WTC11 (cell line): ENCODE results near the gene YIPF5.

Experiments
- CBFB ChIP-seq: sonication (generic); formaldehyde crosslinking; IDR thresholded peaks from 2 replicates; pipeline ENCODE4 v1.8.1; 2022; ENCODE audit warnings: mild to moderate bottlenecking, low read depth, missing genetic modification reagents
- CREB1 ChIP-seq: sonication (generic); formaldehyde crosslinking; IDR thresholded peaks from 2 replicates; pipeline ENCODE4 v1.8.0; 2023; ENCODE audit warnings: mild to moderate bottlenecking, missing genetic modification reagents
- ELF4 ChIP-seq: sonication (generic); formaldehyde crosslinking; IDR thresholded peaks from 2 replicates; pipeline ENCODE4 v1.8.1; 2022; ENCODE audit warnings: low read depth, mild to moderate bottlenecking, moderate library complexity, missing genetic modification reagents
- ESRRA ChIP-seq: sonication (generic); formaldehyde crosslinking; IDR thresholded peaks from 2 replicates; pipeline ENCODE4 v1.8.1; 2022; ENCODE audit warnings: mild to moderate bottlenecking, missing genetic modification reagents, borderline replicate concordance
- JUN ChIP-seq: sonication (generic); formaldehyde crosslinking; IDR thresholded peaks from 2 replicates; pipeline ENCODE4 v1.8.0; 2023; ENCODE audit warnings: mild to moderate bottlenecking, missing genetic modification reagents
- NFE2L1 ChIP-seq: sonication (generic); formaldehyde crosslinking; IDR thresholded peaks from 2 replicates; pipeline ENCODE4 v1.8.1; 2023; ENCODE audit warnings: missing genetic modification reagents
- RELA ChIP-seq: sonication (generic); formaldehyde crosslinking; IDR thresholded peaks from 2 replicates; pipeline ENCODE4 v1.8.1; 2022; ENCODE audit warnings: missing genetic modification reagents, mild to moderate bottlenecking, borderline replicate concordance
- TEAD4 ChIP-seq: sonication (generic); formaldehyde crosslinking; IDR thresholded peaks from 2 replicates; pipeline ENCODE4 v1.8.0; 2022; ENCODE audit warnings: mild to moderate bottlenecking, missing genetic modification reagents
- TF ChIP-seq, protein P1 (sequence below): fragments of 200-600 bp; IDR thresholded peaks from 2 replicates; pipeline ENCODE4 v1.8.0; 2022; ENCODE audit warnings: antibody characterized with exemption
- TF ChIP-seq, protein P2 (sequence below): fragments of 250-450 bp; sonication (Bioruptor Pico); IDR thresholded peaks from 2 replicates; pipeline ENCODE4 v2.1.2; 2022; ENCODE audit warnings: mild to moderate bottlenecking, moderate library complexity
- TF ChIP-seq, protein P3 (sequence below): sonication (generic); formaldehyde crosslinking; IDR thresholded peaks from 2 replicates; pipeline ENCODE4 v1.8.1; 2023; ENCODE audit warnings: mild to moderate bottlenecking, moderate library complexity, missing genetic modification reagents
- TF ChIP-seq, protein P4 (sequence below): sonication (generic); formaldehyde crosslinking; IDR thresholded peaks from 2 replicates; pipeline ENCODE4 v1.8.1; 2022; ENCODE audit warnings: low read depth, missing genetic modification reagents, borderline replicate concordance

DNA sequence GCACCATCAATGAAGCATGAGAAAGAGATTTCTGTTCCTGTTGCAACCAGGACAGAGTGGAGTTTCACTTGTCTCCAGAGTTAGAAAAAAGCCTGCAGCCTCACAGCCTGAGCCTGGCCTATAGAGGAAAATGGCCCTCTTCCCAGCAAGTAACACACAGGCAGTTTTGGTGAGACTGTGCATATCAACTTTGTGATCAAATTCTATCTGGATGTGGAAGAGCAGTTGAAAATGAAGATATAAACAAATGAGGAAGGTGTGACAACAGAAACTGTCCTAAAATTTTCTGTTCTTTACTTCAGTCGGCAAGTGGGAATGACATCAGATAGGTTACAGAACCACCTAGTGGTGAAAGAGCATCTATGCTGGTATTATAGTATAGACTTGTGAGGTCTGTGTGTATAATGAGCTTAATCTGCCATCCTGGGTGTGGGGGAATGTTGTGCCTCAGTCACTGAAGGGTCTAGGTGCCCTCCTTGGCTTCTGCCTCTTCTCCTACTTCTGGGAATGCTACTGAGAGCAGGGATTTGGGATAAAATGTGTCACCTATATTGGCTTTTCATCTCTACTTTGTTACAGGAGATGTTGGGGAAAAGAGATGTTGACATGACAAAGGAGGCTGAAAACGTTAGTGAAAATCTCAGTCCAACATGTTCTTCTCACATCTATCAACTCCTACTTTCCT, 28.2 kb downstream of the YIPF5 start:
- TF ChIP-seq, protein P1, sequence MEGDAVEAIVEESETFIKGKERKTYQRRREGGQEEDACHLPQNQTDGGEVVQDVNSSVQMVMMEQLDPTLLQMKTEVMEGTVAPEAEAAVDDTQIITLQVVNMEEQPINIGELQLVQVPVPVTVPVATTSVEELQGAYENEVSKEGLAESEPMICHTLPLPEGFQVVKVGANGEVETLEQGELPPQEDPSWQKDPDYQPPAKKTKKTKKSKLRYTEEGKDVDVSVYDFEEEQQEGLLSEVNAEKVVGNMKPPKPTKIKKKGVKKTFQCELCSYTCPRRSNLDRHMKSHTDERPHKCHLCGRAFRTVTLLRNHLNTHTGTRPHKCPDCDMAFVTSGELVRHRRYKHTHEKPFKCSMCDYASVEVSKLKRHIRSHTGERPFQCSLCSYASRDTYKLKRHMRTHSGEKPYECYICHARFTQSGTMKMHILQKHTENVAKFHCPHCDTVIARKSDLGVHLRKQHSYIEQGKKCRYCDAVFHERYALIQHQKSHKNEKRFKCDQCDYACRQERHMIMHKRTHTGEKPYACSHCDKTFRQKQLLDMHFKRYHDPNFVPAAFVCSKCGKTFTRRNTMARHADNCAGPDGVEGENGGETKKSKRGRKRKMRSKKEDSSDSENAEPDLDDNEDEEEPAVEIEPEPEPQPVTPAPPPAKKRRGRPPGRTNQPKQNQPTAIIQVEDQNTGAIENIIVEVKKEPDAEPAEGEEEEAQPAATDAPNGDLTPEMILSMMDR, result peak; percentile 49
- no peak for TF ChIP-seq CREB1 (CRISPR knock-in tag)
- TF ChIP-seq CBFB (CRISPR knock-in tag), result no peak
- no peak for TF ChIP-seq TEAD4 (CRISPR knock-in tag)
- TF ChIP-seq ELF4, result no peak
- TF ChIP-seq, protein P2, sequence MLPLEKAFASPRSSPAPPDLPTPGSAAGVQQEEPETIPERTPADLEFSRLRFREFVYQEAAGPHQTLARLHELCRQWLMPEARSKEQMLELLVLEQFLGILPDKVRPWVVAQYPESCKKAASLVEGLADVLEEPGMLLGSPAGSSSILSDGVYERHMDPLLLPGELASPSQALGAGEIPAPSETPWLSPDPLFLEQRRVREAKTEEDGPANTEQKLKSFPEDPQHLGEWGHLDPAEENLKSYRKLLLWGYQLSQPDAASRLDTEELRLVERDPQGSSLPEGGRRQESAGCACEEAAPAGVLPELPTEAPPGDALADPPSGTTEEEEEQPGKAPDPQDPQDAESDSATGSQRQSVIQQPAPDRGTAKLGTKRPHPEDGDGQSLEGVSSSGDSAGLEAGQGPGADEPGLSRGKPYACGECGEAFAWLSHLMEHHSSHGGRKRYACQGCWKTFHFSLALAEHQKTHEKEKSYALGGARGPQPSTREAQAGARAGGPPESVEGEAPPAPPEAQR (CRISPR knock-in tag), result no peak
- no peak for TF ChIP-seq RELA (CRISPR knock-in tag)
- no peak for TF ChIP-seq NFE2L1 (CRISPR knock-in tag)
- TF ChIP-seq ESRRA, result no peak
- TF ChIP-seq, protein P3, sequence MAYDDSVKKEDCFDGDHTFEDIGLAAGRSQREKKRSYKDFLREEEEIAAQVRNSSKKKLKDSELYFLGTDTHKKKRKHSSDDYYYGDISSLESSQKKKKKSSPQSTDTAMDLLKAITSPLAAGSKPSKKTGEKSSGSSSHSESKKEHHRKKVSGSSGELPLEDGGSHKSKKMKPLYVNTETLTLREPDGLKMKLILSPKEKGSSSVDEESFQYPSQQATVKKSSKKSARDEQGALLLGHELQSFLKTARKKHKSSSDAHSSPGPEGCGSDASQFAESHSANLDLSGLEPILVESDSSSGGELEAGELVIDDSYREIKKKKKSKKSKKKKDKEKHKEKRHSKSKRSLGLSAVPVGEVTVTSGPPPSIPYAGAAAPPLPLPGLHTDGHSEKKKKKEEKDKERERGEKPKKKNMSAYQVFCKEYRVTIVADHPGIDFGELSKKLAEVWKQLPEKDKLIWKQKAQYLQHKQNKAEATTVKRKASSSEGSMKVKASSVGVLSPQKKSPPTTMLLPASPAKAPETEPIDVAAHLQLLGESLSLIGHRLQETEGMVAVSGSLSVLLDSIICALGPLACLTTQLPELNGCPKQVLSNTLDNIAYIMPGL (CRISPR knock-in tag), result no peak
- no peak for TF ChIP-seq JUN (CRISPR knock-in tag)
- TF ChIP-seq, protein P4, sequence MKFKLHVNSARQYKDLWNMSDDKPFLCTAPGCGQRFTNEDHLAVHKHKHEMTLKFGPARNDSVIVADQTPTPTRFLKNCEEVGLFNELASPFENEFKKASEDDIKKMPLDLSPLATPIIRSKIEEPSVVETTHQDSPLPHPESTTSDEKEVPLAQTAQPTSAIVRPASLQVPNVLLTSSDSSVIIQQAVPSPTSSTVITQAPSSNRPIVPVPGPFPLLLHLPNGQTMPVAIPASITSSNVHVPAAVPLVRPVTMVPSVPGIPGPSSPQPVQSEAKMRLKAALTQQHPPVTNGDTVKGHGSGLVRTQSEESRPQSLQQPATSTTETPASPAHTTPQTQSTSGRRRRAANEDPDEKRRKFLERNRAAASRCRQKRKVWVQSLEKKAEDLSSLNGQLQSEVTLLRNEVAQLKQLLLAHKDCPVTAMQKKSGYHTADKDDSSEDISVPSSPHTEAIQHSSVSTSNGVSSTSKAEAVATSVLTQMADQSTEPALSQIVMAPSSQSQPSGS (CRISPR knock-in tag), result no peak
